ENCODE results near the gene PLEKHN1.
A peak's percentile ranks its signal among the peaks of the same experiment; 100 is the strongest.
"Not testable (repeated sequence)": the region's sequence is repeated elsewhere in the genome, so short reads cannot be mapped to it uniquely, and the experiment has no call there.

The PLEKHN1 gene

GRCh38 chr1:975365-975764 is 9.1 kb downstream of the PLEKHN1 start:
- no peak for DNase-seq

GRCh38 chr1:975896-976683 is 9.8 kb downstream of the PLEKHN1 start:
- DNase-seq, result peak; percentile 61

DNA sequence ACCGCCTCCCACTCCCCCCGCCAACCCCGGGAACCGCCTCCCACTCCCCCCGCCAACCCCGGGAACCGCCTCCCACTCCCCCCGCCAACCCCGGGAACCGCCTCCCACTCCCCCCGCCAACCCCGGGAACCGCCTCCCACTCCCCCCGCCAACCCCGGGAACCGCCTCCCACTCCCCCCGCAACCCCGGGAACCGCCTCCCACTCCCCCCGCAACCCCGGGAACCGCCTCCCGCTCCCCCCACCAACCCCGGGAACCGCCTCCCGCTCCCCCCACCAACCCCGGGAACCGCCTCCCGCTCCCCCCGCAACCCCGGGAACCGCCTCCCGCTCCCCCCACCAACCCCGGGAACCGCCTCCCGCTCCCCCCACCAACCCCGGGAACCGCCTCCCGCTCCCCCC is 10.5 kb downstream of the PLEKHN1 start:
- not testable (repeated sequence) for DNase-seq

GRCh38 chr1:978069-978834 is 12.0 kb downstream of the PLEKHN1 start:
- no peak for DNase-seq

DNA sequence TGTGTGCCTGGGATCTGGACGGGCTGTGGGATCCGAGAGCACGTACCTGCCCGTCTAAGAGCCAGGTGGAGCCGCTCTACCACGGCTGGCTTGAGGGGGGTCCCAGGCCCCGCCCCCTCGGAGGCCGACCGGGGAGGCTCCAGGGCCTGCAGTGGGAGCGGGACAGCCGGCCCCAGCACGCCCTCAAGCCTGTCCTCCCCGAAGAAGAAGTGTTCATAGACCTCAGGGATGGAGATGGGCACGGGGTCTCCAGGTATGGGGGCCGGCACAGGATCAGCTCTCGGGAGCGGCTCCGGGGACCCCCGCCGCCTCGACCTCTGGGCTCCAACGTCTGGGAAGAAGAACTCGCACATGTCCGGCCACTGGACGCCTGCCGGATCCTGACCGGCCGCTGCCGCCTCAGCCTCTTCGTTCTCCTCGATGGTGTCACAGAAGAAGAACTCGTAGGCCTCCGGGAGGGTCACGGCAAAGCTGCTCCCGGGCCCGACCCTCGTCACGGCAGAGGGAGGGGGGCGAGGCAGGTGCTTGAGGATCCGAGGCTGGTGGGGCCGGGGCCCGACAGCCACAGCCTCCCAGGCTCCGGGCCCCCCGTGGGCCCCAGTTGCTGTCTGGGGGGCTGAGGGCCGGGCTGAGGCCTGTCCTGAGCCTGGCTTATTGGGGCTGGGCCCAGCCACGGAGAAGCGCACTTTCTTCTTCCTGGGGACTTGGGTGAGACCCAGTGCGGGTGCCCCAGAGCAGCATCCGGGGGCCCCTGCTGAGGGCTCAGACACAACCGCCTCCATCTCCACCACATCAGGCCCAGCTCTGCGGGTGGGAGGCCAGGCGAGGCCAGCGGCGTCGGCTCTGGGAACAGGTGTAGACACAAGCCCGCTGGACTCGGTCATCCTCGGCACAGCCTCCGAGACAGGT is 12.8 kb downstream of the PLEKHN1 start:
- DNase-seq, result no peak

DNA sequence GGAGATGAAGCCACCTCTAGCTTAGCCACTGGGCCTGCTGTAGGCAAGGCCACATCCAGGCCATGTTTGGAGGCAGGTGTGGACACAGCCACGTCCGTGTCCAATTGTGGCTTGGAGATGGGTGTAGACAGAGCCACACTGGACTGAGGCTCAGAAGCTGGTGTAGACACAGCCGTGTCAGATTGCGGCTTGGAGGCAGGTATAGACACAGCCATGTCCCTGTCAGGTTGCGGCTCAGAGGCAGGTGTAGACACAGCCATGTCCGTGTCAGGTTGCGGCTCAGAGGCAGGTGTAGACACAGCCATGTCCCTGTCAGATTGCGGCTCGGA is 13.4 kb downstream of the PLEKHN1 start:
- DNase-seq, result no peak

DNA sequence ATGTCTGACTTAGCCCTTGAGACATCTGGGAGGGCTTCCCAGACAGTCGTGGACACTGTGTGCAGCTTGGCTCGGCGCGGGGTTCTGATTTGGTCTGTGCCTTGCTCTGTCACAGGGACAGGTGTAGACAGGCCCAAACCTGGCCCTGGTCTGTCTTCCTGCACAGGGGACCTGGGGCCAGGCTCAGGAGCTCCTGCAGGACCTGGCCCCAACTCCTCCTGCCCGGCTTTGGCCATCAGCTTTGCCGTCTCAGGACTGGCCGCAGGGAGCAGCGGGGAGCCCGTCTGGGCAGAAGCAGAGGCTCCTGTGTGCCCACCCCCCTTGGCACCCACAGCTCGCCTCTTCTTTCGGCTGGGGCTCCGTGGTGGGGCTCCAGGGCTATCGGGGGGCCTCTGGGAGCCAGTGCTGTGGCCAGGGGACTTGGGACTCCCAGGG is 13.9 kb downstream of the PLEKHN1 start:
- no peak for DNase-seq

DNA sequence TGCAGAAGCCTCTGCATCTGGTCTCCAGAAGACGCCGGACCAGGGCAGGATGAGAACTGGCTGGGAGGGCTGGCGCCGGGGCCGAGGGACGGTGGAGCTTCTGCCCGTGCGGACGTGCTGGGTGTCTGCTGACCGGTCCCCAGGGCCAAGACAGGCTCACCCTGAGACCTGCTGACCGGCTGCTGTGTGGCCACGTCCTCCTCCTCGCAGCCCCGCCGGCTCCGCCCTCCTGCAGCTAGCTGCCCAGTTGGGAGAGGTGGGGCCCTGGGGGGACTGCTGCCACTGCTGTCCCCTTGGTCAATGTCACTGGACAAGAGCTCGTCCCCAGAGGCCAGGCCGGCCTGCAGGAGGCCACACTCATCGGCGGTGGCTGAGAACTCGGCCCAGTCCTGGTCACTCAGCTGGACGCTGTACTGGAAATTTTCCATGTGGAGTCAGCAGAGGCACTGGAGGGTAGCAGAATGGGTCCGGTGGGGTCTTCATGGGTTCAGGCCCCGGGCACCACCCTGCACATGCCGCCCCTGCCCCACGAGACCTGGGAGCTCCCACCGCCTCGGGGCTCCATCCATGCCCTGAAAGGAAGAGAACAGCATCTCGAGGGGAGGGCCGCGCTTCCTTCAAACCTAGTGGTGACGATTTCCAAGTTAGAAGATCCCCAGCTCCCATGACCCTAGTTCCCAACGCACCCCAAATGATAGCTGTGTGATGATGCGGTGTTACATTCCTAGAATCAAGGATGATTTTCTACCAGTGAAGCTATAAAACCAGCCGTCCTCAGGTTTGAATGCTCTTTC is 14.5 kb downstream of the PLEKHN1 start:
- DNase-seq, result no peak

DNA sequence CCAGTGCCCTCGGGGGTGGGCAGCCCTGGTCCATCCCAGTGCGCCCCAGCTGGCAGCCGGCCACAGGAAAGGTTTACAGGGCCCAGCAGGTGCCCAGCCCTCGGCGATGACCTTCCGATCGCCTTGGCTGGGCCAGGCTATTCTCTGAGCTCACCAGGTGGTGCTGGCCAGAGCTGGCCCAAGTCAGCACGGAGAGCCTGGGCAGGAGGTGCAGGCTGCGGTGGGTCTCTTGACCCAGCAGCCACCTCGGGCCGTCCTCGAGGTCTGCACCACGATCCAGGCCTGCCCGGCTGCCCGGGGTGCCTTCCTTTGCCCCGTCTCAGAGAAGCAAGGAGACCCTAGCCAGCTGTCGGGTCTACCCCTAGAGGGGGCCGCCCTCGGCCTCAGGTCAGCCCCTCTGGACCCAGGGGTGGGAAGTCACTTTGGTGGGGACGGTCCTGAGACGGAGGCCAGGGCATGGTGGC is 15.2 kb downstream of the PLEKHN1 start:
- DNase-seq, result no peak

DNA sequence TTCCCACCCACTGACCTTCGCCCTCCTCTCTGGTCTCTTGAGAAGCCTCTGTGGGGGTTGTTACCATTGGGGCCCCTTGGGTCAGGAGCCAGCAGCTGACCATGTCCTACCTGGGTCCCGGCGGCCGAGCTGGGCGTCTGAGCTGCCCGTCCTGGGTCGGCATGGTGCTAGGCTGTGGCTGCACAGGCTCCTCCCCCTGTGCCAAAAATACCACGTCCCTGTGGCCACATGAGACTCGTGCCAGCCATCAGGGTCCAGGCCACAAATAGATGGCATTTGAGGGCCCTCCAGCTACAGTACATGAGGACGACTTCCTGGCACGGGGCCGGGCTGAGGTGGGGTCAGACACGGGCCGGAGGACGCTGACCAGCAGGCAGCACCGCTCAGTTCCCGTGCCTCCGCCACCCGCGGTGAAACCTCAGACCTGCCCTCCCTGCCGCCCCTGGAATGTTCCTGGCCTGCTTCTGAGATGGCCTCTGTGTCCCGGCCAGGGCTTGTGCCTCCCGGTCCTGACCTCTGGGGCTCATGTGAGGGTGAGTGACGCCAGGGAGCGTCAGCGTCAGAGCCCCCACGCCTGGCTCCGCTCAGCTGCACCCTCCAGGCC is 15.8 kb downstream of the PLEKHN1 start, which contains the start of gene PERM1:
PERM1 (minus strand) TSS at position 139 of the 604 bp plus-strand sequence. CDS start 1,064 bp downstream, outside the sequence.
- no peak for DNase-seq

- DNase-seq, result no peak
Observed at GRCh38 chr1:982765-983436, 16.6 kb downstream of the PLEKHN1 start.

- peak; percentile 61 for DNase-seq
Observed at GRCh38 chr1:983798-984475, 17.7 kb downstream of the PLEKHN1 start.

GRCh38 chr1:984476-984814 is 18.2 kb downstream of the PLEKHN1 start:
- DNase-seq, result no peak

DNA sequence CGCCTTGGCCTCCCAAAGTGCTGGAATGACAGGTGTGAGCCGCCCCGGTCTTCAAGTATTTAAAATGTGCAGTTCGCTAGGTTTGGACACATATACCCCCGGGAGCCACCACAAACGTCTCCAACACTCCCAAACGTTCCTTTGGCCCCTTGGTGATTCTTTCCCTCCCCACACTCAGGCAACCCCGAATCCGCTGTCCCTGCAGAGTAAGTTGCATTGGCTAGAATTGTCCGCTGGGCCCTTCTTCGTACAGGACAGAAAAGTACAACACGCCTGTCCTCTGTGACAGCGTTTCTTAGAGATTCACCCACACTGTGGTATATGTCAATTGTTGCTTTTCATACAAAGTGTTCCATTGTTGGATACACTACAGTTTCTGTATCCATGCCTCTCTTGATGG is 18.8 kb downstream of the PLEKHN1 start:
- no peak for DNase-seq

GRCh38 chr1:988061-988460 is 21.8 kb downstream of the PLEKHN1 start:
- DNase-seq, result not testable (repeated sequence)

DNA sequence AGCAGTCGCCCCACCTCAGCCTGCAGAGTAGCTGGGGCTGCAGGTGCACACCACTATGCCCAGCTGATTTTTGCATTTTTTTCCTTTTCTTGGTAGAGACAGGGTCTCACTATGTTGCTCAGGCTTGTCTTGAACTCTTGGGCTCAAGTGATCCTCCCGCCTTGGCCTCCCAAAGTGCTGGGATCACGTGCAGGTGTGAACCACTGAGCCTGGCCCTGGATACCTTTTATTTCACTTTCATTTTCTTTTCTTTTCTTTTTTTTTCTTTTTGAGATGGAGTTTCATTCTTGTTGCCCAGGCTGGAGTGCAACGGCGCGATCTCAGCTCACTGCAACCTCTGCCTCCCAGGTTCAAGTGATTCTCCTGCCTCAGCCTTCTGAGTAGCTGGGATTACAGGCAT is 25.0 kb downstream of the PLEKHN1 start:
- DNase-seq, result not testable (repeated sequence)

DNA sequence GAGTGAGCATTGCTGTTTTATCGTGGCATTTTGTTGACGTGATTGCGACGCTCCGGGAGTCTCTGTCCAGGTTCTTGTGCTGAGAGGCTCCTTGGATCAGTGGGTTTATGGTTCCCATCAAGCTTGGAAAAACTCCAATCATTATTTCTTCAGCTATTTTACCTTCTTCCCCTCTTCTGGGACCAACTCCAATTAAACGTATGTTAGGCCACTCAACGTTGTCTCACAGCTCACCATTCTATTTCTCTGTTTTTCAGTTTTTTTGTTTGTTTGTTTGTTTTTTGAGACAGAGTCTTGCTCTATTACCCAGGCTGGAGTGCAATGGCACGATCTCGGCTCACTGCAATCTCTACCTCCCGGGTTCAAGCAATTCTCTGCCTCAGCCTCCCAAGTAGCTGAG is 25.6 kb downstream of the PLEKHN1 start:
- no peak for DNase-seq

- no peak for DNase-seq
Observed at GRCh38 chr1:992362-992761, 26.1 kb downstream of the PLEKHN1 start.

GRCh38 chr1:993379-993995 is 27.2 kb downstream of the PLEKHN1 start:
- DNase-seq, result no peak

DNA sequence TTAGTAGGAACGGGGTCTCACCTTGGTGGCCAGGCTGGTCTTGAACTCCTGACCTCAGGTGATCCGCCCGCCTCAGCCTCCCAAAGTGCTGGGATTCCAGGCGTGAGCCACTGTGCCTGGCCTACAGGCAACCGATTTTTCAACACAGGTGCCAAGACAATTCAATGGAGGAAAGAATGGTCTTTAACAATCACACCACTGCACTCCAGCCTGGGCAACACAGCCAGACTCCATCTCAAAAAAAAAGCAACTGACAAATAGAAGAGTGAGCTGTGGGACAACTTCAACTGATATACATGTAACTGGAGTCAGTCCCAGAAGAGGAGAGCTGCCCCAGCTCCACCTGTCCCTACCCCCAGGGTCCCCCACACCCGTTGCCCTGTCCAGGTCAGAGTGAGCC is 28.3 kb downstream of the PLEKHN1 start:
- DNase-seq, result not testable (repeated sequence)
